GOT3 (cell line): ENCODE data around the gene VSTM4.

Experiments
- DNase-seq: peaks from one replicate; lab custom pipeline; 2025; ENCODE audit warnings: mixed read lengths; lab: John Stamatoyannopoulos, UW

The VSTM4 gene

GRCh38 chr10:49141541-49142332 is 26.4 kb upstream of the VSTM4 start:
- no peak for DNase-seq

GRCh38 chr10:49140304-49141177 is 25.2 kb upstream of the VSTM4 start:
- no peak for DNase-seq

- peak; percentile 35 for DNase-seq
Measured at GRCh38 chr10:49139846-49140195, 24.5 kb upstream of the VSTM4 start.

DNA sequence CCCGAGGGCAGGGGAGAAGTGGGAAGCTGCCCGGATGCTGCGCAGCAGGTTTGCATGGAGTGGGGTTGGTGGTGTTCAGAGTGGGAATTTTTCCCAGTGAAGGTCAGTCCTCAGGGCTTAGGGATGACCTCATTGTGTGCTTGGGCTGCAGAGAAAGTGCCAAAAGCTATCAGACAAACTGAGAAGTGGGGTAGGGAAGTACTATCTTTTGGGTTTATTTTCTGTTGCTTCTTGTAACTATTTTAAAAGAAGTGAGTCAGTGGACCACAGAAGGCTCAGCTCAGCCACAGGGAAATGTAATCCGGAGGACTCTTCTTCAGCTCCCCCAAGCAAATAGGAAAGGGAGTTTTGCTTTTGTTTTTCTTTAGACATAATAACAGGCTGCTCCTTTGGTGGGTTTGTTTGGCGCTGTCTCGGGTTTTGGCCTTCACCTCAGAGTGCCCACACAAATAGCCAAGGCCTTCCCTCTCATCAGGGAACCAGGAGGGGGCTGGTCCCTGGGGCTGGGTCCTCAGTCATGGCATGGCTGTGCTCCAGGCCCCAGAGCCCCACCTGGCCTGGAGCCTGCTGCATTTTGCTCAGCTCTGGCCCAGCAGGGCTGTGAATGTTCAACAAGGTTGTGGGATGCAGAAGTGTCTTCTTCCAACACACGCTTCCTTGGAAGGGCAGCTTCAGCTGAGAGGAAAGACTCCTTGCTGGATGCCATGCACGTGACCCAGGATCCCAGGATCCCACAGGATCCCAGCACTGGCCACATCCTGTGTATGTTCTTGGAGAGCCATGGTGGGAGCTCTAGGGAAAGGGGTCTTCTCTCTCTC is 23.9 kb upstream of the VSTM4 start:
- peak; percentile 42 for DNase-seq

- DNase-seq = peak; percentile 19
Measured at GRCh38 chr10:49138361-49138891, 23.1 kb upstream of the VSTM4 start.

DNA sequence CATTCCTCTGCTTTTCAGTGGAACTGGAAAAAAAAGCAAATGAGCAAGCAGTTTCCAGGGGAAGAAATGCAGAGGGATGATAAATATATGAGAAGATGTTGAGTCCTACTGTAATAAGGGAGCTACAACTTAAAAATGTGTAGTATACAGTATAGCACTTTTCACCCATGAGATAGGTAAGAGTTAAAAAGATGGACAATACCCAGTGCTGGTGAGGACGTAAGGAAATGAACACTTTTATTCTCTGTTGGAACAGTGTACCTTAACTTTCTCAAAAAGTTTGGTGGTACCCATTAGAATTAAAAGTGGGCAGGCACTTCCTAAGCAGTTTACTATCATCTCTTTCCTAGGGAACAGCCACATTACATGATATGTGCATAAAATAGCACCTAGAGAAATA is 21.2 kb upstream of the VSTM4 start:
- no peak for DNase-seq

GRCh38 chr10:49135575-49136313 is 20.4 kb upstream of the VSTM4 start:
- no peak for DNase-seq

- no peak for DNase-seq
Measured at GRCh38 chr10:49134327-49134726, 19.0 kb upstream of the VSTM4 start.

DNA sequence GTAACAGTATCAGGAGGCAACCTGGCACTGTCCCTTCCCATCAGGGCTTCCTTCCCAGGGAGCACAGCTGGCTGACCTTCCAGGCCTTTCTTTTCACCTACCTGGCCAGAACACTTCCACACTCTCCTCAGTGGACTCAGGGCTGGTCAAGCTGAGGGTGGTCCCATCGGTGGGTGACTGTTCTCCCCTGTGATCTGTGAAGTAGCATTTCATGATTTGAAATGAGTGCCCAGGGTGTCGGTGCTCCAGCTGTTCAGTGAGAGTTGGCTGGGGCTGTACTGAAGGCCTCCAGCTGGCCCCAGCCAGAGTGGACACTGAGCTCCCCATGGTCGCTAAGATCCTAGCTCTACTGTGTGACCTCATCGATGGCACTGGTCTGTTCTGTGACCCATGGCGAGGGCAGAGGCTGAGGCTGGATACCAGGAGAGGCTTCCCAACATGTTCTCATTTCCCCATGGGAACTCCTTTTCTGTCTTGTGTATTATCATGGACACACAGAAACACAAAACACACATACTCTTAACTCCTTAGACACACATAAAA is 18.5 kb upstream of the VSTM4 start, which contains the start of gene FAM170B:
TSS of gene FAM170B (minus strand) at position 316 of the 543 bp plus-strand sequence. CDS start at position 213, 103 bp downstream.
- no peak for DNase-seq

- DNase-seq = no peak
Measured at GRCh38 chr10:49132362-49132737, 17.0 kb upstream of the VSTM4 start.

- no peak for DNase-seq
Measured at GRCh38 chr10:49131507-49132361, 16.4 kb upstream of the VSTM4 start.

DNA sequence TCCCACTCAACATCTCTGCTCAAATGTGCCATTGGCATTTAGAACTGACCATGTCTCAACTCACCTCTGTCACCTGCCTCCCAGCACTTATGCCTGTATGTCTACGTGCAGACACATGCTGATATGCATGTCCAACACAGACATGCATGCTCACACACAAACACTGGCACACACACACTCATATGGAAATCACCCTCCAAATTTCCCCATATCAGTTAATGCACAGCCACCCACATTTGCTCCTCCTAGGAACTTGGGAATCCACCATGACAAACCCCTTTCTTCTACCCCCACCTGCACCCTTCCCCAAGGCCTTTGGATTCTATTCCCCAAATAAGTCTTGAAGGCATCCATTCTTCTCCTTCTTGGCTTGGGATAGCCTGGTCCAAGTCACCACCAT is 14.1 kb upstream of the VSTM4 start:
- no peak for DNase-seq

GRCh38 chr10:49128854-49129253 is 13.5 kb upstream of the VSTM4 start:
- DNase-seq = no peak

GRCh38 chr10:49123981-49124950 is 8.9 kb upstream of the VSTM4 start:
- no peak for DNase-seq

GRCh38 chr10:49120911-49121310 is 5.6 kb upstream of the VSTM4 start:
- DNase-seq = no peak

DNA sequence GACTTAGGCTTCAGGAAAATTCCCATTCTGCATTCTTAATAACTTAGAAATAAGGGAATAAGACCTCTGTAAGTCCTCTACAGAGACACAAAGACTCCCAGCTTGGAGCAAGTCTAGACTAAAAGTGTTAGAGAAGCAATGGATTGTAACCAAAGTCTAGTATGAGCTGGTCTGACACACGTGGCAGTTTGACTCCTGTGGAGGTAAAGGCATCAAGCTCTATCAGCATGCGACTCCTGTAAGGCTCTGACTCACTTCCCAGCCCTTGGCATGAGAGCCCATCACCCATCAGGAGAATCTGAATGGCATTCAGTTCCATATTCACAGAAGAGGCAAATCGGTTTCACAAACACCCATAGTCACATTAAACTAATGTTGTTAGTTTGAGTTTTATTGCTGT is 4.4 kb upstream of the VSTM4 start:
- no peak for DNase-seq

- DNase-seq = no peak
Measured at GRCh38 chr10:49118430-49119074, 3.2 kb upstream of the VSTM4 start.

GRCh38 chr10:49117376-49118070 is 2.2 kb upstream of the VSTM4 start:
- DNase-seq = no peak
